Measurements from ENCODE around the gene MKS1.

The MKS1 gene

DNA sequence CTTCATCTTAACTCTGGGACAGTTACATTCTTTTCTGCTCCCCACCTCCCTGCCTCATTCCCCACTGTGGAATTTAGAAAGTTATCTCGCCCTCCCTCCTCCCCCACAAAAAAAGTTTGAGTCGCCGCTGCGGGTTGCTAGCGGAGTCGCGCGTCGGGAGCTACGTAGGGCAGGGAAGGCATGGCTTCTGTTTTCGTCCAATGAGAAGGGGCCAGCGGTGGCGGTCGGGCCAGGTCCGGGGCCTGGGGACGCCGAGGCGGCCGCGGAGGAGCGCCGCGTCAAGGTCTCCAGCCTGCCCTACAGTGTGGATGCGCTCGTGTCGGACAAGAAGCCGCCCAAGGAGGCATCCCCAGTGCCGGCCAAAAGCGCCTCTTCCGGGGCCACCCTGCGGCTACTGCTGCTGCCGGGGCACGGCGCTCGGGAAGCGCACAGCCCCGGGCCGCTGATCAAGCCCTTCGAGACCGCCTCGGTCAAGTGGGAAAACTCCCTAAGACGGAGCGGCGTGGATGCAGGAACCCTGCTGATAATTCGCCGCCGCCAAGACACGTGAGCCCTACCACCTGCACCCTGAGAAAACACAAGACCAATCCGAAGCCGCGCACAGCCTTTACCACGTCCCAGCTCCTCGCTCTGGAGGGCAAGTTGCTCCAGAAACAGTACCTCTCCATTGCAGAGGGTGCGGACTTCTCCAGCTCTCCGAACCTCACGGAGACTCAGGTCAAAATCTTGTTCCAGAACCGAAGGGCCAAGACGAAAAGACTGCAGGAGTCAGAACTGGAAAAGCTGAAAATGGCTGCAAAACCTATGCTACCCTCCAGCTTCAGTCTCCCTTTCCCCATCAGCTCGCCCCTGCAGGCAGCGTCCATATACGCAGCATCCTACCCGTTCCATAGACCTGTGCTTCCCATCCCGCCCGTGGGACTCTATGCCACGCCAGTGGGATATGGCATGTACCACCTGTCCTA lies 61.9 kb downstream of the MKS1 start:
- no peak for DNase-seq
